DMS114 treated with DMSO at 0.1 percent for 48 hours (cell line): ENCODE data around the gene CXCL3.
"Not testable (repeated sequence)": the region's sequence is repeated elsewhere in the genome, so short reads cannot be mapped to it uniquely, and the experiment has no call there.

Source experiments
- DNase-seq: peaks from one replicate; lab custom pipeline; 2025; ENCODE audit not compliant: unreplicated experiment; lab: John Stamatoyannopoulos, UW

The CXCL3 gene

DNA sequence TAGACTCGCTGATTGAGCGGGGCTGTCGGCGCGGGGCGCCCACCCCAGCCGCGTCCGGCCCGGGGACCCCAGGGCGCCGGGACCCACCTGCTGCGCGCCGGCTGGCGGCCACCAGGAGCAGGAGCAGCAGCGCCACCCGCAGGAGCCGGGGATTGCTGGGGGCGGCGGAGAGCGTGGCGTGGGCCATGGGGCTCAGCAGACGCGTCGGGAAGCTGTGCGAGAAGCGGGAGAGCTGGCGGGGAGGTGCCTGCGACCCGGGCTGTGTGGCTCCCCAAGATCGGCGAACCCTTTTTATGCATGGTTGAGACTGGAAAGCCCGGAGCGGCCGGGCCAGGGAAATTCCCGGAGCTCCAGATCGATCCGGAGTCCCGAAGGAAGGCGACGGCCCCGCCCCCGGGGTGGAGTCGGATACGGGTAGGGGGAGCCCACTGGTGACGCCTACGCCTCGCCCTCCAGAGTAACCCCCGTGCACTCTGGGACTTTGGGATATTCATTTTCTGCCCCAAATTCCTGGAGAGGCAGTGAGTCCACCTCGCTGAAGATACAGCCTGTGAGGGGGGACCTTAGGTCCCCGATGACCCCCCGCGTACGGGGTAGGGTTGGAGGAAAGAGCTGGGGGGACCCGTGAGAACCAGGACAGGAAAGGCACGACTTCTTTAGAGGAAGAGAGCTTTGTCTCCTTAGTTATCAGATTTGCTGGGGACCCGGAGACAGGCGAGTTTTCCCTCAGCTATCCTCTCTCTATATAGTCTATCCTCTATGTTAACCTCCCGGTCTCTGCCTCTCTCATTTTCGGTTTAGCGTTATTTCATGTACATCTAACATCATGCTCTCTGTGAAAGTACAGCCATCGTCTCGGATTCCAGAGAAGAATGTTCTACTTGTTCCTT, at the start of gene CXCL3:
Gene CXCL3, minus strand, starts transcription at position 265 of the 890 bp plus-strand sequence. Its CDS starts 78 bp downstream, at position 187.
- DNase-seq = no peak

DNA sequence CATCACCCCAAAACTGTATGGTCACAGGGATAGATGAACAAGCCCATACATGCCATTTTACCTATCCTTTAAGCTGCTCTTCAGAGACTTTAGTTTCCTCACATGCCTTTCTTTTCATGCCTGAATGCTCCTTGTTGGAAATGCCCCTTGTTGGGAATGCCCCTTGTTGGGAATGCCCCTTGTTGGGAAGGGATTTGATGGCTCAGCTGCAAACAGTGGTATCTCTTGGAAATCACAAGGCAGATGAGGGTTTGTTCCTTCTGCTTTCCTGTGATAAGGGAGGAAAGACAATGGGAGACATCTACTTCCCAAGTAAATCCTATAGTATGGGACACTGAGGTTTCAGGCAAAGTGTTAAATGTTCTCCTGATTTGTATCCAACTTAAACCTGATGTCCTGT, 49.0 kb upstream of the CXCL3 start:
- DNase-seq = no peak

DNA sequence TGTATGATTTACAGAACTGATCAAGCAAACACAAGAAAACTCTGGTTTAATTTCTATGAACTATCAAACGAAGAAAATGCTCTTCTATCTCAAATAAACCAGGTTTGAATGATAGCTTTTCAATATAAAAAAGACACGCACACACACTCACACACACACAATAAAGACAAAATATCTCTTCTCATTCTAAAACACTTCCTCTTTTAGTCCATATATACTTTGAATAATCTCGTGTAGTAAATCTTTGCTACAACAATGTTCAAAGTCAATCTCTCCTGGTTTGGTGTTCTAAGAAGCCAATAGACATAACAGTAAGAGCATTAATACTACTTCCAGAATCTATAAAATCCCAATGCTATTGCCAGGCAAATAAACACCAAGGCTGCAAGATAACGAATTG, 47.2 kb upstream of the CXCL3 start:
- no peak for DNase-seq

DNA sequence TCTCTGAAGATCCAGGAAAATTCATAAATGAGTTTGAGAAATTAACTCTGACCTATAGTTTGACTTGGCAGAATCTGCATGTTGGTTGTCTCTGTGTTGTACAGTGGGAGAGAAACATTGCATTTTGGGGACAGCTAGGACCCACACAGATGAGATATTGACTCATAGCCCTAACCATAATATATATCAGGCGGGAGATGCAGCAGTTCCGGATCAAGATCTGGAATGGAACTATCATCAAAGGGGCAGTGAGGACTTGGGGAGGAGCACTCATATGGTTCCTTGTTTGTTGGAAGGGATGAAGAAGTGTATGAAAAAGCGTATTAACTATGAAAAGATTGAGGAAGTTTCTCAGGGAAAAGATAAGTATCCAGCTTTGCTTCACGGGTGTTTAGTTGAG, 46.5 kb upstream of the CXCL3 start:
- DNase-seq = no peak

DNA sequence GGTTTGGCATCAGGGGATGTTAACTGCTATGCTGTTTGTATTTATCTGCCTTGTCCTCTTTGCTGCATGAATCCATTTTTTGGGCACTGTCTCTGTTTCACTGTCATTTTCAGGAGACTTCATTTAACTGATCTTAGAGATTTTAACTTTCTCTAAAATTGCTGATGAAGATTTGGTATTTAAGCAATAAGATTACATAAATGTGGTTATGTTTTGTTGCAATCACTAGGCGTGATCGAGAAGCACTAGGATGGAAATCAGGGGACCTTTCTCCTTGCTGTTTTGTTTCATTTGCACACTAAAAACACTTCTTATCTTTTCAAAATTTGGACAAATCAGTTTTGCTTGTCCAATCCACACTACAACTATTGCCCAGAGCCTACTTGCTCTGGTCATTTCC, 45.1 kb upstream of the CXCL3 start:
- DNase-seq = no peak

DNA sequence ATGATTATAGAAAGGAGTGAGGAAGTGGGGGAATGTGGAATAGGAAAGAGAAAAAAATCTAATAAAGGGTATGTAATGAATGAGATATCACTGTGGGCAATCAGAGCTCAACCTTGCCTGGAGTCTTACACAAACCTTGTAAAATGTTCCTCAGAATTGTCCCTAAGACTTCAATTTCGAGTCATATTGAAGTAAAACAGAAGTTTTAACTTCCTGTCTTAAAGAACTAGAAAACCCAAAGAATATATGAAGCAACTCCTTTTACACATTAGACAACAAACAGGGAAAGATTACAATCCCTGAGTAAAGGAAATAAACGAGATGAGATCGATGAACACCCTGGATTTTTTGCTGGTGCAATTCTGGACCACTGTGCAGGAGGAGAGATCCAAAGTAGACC, 42.5 kb upstream of the CXCL3 start:
- DNase-seq = no peak

DNA sequence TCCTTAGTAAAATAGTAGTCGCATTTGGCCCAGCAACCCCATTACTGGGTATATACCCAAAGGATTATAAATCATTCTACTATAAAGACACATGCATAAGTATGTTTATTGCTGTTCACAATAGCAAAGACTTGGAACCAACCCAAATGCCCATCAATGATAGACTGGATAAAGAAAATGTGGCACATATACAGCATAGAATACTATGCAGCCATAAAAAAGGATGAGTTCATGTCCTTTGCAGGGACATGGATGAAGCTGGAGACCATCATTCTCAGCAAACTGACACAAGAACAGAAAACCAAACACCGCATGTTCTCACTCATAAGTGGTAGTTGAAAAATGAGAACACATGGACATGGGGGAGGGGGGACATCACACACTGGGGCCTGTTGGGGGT, 41.9 kb upstream of the CXCL3 start:
- not testable (repeated sequence) for DNase-seq

DNA sequence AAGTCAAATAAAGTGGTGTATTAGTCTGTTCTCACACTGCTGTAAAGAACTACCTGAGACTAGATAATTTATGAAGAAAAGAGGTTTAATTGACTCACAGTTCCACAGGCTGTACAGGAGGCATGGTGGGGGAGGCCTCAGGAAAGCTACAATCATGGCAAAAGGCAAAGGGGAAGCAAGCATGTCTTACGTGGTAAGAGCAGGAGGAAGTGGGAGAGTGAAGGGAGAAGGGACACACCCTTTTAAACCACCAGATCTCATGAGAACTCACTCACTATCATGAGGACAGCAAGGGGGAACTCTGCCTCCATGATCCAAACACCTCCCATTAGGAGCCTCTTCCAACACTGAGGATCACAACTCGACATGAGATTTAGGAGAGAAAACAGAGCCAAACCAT, 40.5 kb upstream of the CXCL3 start:
- not testable (repeated sequence) for DNase-seq

DNA sequence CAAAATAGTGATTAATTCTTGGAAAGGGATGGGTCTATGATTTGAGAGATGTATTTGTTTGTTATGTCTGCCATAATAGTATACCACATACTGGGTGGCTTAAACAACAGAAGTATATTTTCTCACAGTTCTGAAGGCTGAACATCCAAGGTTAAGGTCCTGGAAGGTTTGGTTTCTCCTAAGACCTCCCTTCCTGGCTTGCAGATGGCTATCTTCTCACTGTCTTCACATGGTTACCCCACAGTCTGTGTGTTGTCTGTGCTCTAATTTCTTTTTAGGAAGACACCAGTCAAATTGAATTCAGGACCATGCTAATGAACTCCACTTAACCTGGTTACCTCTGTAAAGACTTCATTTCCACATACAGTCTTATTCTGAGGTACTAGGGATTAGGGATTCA, 34.9 kb upstream of the CXCL3 start:
- no peak for DNase-seq

DNA sequence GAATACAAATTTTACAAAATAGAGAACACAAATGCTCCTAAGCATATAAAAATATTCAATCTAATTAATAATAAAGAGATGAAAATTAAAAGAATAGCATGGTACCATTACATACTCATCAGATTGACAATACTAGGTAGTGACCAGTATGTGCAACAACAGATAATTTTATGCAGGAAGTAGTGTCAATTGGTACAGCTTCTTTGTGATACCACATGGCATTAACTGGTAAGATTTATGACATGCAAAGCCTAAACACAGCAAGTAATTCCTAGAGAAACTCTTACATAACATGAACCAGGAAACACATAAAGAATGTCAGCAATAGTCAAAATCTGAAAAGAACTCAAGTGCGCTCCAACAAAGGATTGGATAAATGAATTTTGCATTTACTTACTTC, 34.2 kb upstream of the CXCL3 start:
- no peak for DNase-seq

DNA sequence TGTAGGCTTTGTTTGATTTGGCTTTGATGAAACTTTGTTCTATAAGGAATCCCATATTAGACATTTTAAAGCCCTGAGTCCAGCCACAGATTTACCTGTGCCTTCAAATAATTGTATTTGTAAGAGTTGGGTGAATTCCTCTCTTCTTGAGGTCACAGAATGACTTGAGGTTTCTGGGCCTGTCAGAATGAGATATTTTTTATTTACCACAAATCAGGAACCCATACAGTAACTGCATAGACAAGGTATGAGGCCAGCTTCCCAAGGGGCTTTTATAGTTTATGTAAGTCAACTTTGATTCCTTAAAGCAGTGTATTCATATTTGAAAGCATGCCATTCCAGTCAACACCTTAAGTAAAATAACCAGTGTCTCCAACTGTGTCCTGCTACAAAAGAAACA, 29.1 kb upstream of the CXCL3 start:
- DNase-seq = no peak

DNA sequence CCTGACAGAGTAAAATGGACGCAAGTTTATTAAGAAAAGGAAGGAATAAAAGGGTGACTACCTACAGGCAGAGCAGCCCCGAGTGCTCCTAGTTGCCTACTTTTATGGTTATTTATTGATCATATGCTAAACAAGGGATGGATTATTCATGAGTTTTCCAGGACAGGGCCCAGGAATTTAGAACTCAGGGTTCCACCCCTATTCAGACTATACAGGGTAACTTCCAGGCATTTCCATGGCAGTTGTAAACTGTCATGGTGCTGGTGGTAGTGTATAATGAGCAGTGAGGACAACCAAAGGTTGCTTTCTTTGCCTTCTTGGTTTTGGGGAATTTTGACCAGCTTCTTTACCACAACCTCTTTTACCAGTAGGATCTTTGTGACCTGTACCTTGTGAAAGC, 27.7 kb upstream of the CXCL3 start:
- DNase-seq = no peak

DNA sequence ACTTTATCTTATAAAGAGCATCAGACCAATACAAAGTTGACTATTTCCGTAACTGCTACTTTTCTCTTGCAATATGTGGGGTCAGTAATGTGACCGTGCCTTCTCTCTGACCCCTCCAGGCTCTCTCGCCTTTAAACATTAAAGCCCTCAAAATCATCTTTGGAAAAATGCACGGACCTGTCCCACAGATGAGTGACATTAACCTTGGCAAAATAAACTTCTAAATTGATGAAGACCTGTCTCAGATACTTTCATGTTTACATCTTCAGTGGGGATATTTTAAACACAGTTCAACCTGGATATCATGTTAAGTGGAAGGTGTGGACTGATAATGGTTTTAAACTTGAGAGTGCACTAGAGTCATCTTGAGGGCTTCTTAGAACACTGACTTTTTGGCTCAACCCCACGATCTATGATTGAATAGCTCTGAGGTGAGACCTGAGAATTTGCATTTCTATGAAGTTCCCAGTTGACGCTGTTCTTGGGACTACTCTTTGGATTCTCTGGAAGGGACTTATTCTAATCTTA, 26.7 kb upstream of the CXCL3 start:
- DNase-seq = no peak

DNA sequence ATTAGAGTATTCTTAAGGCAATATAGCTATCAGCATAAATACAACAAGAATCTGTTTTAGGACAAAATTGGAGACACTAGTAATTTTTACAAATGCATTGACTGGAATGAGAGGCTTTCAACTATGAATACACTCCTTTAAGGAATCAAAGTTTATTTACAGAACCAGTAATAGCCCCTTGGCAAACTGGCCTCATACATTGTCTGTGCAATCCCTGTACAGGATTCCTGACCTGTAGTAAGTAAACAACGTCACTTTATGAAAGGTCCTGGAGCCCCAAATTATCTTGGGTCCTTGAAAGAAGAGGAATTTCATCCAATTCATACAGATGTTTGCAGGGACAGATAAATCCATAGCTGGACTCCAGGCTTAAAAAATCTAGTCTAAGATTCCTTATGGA, 25.4 kb upstream of the CXCL3 start:
- no peak for DNase-seq

DNA sequence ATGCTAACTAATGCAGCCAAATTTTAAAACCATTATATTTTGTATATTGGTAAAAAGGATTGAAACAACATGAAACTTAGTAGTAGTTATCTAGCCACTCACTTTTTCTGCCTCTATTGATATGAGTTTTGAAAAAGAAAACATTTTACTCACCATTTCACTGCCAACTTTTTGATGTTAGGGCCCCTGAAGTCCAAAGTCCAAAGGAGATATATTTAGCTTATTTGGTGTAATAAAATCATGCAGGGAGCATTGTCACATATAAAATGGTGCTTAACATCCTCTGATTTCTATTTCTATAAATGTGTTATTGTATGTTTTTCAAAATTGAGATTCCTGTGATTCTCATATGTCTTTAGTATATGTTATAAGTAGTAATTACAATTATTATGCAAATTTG, 24.5 kb upstream of the CXCL3 start:
- no peak for DNase-seq

DNA sequence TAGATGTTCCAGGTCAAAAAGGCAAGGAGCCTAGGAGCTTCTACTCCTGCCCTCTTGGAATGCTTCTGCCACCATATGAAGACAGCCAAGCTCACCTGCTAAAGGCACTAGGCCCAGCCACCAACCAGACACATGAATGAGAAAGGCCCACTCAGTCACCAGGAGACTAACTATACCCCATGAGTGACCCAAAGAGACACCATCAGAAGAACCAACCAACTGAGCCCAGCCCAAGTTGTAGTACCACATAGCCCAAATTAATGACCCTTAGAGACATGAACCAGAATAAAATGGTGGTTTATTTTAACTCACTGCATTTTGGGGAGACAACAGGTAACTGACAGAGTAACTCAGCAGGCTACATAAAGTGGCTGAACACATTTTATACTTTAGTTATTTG, 22.9 kb upstream of the CXCL3 start:
- no peak for DNase-seq

DNA sequence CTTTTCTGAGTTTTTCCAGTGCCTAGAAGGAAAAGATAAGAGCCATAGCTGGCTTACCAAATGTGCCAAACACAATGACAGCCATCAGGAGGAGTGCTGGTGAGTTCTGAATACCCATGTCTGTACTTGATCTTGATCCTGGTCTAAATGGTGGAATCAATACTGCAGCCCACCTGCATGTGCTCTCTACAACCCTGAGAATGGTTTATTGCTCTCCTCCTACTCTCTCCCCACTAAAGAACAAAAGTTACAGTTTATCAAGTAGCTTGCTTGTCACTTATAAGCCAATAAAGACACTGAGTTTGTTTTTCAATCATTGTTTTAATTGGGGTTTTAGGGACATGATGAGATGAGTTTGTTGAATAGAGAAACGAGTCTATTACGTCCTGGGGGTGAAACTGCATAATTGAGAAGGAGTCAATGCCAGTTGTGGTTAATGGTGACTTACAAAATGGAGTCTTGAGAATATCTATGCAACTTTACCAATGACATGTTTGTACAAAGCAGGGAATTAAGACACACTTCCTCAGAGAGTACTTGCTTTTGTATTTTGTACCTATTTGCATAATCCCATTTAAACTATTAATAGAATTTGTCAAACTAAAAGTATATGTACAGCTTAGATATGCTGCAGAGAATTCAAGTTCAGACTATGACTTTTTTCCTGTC, 20.8 kb upstream of the CXCL3 start:
- DNase-seq = no peak

DNA sequence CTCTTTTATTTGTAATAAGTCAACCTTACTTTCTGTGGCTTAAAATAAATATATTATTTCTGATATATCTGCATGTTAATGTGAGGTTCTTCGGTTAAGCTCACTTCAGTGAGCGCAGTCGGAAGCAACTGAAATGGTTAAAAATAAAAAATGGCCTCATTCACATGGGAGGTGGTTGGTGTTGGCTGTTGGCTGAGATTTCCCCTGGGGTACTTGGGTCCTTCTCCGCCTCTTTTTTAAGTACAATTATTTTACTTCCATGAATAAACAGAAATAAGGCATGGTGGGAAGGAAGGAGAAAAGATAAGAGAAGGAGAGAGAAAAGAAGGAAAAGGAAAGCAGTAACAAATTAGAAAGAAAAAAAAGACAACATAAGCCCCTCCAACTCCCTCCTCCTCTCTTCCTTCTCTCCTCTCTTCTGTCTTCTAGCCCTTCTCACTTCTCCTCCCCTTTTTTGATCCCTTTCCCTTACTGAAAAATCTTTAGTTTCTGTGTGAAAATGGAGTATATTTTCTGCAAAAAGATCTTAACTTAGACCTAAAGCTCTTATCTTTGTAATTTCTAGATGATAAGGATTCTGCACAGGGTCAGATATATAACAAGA, 19.7 kb upstream of the CXCL3 start:
- DNase-seq = no peak

DNA sequence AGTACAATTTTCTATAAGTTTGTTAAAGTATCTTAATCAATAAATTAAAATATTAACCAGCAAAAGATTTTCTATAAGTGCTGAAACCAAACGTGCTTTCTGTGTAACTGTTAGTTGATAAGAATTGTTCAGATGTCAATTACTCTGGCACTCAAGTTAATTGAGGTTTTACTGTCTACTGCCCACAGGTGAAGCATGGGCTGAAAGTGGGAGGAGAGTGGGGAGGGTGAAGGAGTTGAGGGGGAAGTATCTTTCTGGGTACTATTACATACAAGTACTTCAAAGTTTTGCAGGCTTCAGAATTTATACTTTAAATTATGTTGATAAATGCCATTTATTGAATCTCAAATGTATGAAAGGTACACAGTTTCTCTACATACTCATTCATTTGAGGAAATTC, 19.1 kb upstream of the CXCL3 start:
- DNase-seq = no peak

DNA sequence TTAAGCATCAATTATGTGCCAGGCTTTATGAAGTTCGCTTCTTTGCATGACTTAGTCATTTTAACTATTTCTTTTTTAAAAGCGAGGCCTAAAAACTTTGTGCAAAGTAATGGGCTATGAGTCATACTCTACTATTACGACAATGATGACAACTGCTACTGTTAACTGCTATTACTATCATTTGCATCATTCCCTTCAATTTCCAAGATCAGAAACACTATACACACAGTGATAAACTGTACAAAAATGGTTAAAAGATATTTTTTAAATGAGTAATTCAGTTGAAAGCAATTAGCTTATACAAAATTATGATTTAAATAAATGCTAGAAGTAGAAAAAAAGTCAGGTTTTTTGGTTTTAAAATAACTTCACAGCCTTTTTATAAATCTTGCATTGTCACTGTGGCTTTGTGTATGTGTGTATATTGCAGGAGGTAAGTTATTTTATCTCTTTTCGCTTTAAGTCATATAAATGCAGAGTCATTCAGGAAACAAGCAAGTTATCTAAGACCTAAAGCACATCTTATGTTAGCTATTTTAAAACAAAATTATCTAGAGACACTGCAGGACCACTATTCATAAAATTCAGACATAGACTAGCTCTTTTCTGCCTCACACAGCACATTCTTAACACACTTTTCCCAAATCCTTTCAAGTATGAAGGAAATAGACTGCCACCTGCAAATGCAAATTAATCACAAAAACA, 18.5 kb upstream of the CXCL3 start:
- no peak for DNase-seq

DNA sequence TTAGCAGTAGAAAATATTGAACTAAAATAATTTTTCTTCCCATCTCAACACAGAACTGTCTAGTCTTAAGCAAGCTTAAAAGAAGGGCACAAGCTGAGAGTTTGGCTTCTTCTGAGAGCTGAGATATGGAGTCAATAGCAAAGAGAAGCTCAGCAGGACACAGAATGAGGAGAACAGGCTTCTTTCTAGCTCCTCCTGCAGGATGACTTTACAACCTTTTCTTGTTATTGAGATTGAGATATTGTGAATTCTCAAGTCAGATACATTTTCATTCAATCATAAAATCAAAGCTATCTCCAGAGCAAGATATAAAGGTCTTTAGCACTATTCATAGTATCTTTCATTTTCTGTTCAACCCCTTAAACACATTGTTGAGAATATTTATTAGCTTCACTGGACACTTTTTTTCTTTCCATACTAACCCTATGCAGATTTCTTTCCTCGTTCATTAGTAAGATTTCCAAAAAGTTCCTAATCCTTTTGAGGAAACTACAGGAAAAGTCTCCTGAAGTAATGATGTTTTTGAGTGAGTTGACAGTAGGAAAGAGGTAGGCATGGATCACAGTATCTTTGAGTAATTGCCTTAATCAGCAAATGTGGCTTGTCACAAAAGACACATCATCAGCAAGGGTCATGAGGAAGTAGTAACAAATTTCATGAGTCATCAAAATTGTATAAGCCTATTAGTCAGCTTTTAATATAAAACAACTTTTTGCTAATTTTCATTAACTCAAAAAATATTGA, 17.8 kb upstream of the CXCL3 start:
- DNase-seq = no peak
